Measurements from ENCODE around the gene PLIN3.

The PLIN3 gene

GRCh38 chr19:4911786-4912672 lies 44.6 kb upstream of the PLIN3 start:
- Histone ChIP-seq H4K5ac (ENCODE audit: low read length) (no peak overlapping the region), H3K9ac (ENCODE audit: low read length) (peak overlapping the region; percentile 76), H3K4me3 (ENCODE audit: low read length) (no peak overlapping the region), H3K23ac (ENCODE audit: low read length) (no peak overlapping the region), H2BK120ac (ENCODE audit: low read depth, low read length) (no peak overlapping the region), H3K4ac (ENCODE audit: low read depth, low read length) (no peak overlapping the region), H3K4me2 (ENCODE audit: low read length) (peak overlapping the region; percentile 17), H2AK5ac (ENCODE audit: low read length) (no peak overlapping the region), H2BK5ac (ENCODE audit: low read length) (no peak overlapping the region), H3K56ac (ENCODE audit: low read length) (peak overlapping the region; percentile 91), H3K79me1 (ENCODE audit: low read length) (peaks cover 27% of the 10 kb centered on the region), H3K27ac (ENCODE audit: low read depth, low read length) (no peak overlapping the region), H4K8ac (ENCODE audit: low read depth, low read length) (no peak overlapping the region), H3K4me1 (ENCODE audit: control insufficient read depth, low read depth, low read length) (no peaks in the 10 kb centered on the region), H3K18ac (ENCODE audit: low read length) (peak overlapping the region; percentile 3), H3K27me3 (ENCODE audit: insufficient read depth, low read length, poor library complexity) (no peaks in the 10 kb centered on the region), H2BK15ac (replicated peaks; ENCODE audit: low read depth) (no peak overlapping the region), H3K36me3 (ENCODE audit: control insufficient read depth, insufficient read depth, low read length) (peaks cover 4% of the 10 kb centered on the region), H3K79me2 (ENCODE audit: control insufficient read depth, insufficient read depth, low read length) (peaks cover 58% of the 10 kb centered on the region)
- peak; percentile 86 for DNase-seq
- no CpG with 5 or more reads among the region's 29 CpGs for WGBS (ENCODE audit: extremely low coverage, insufficient coverage, low lambda C conversion rate)

GRCh38 chr19:4911314-4911713 lies 43.8 kb upstream of the PLIN3 start:
- no peak overlapping the region for H3K27ac ChIP-seq (ENCODE audit: low read depth, low read length)
- H3K36me3 ChIP-seq (ENCODE audit: control insufficient read depth, insufficient read depth, low read length) = peaks cover 4% of the 10 kb centered on the region
- H3K9ac ChIP-seq (ENCODE audit: low read length) = peak overlapping the region; percentile 76
- no peaks in the 10 kb centered on the region for H3K27me3 ChIP-seq (ENCODE audit: insufficient read depth, low read length, poor library complexity)
- no peak overlapping the region for H3K4ac ChIP-seq (ENCODE audit: low read depth, low read length)
- H2BK15ac ChIP-seq (replicated peaks; ENCODE audit: low read depth) = no peak overlapping the region
- H4K5ac ChIP-seq (ENCODE audit: low read length) = no peak overlapping the region
- H2AK5ac ChIP-seq (ENCODE audit: low read length) = no peak overlapping the region
- H4K8ac ChIP-seq (ENCODE audit: low read depth, low read length) = no peak overlapping the region
- DNase-seq = no peak
- no CpG with 5 or more reads among the region's 15 CpGs for WGBS (ENCODE audit: extremely low coverage, insufficient coverage, low lambda C conversion rate)
- peaks cover 52% of the 10 kb centered on the region for H3K79me2 ChIP-seq (ENCODE audit: control insufficient read depth, insufficient read depth, low read length)
- no peak overlapping the region for H3K23ac ChIP-seq (ENCODE audit: low read length)
- H3K4me1 ChIP-seq (ENCODE audit: control insufficient read depth, low read depth, low read length) = no peaks in the 10 kb centered on the region
- peak overlapping the region; percentile 91 for H3K56ac ChIP-seq (ENCODE audit: low read length)
- H3K79me1 ChIP-seq (ENCODE audit: low read length) = peaks cover 23% of the 10 kb centered on the region
- peak overlapping the region; percentile 3 for H3K18ac ChIP-seq (ENCODE audit: low read length)
- H3K4me3 ChIP-seq (ENCODE audit: low read length) = no peak overlapping the region
- no peak overlapping the region for H2BK120ac ChIP-seq (ENCODE audit: low read depth, low read length)
- H3K4me2 ChIP-seq (ENCODE audit: low read length) = peak overlapping the region; percentile 17
- H2BK5ac ChIP-seq (ENCODE audit: low read length) = no peak overlapping the region

GRCh38 chr19:4910594-4911281 lies 43.3 kb upstream of the PLIN3 start:
- no peak overlapping the region for H4K8ac ChIP-seq (ENCODE audit: low read depth, low read length)
- H3K27ac ChIP-seq (ENCODE audit: low read depth, low read length) = no peak overlapping the region

GRCh38 chr19:4909897-4910593 lies 42.6 kb upstream of the PLIN3 start:
- no CpG with 5 or more reads among the region's 85 CpGs for WGBS (ENCODE audit: extremely low coverage, insufficient coverage, low lambda C conversion rate)
- no peak overlapping the region for H2BK15ac ChIP-seq (replicated peaks; ENCODE audit: low read depth)

More at GRCh38 chr19:4910594-4911281, 43.3 kb upstream of the PLIN3 start:
- H3K56ac ChIP-seq (ENCODE audit: low read length) = peak overlapping the region; percentile 91
- DNase-seq = peak; percentile 22
- H3K4me1 ChIP-seq (ENCODE audit: control insufficient read depth, low read depth, low read length) = no peaks in the 10 kb centered on the region
- H3K4ac ChIP-seq (ENCODE audit: low read depth, low read length) = peak overlapping the region; percentile 75
- no CpG with 5 or more reads among the region's 23 CpGs for WGBS (ENCODE audit: extremely low coverage, insufficient coverage, low lambda C conversion rate)
- H2AK5ac ChIP-seq (ENCODE audit: low read length) = no peak overlapping the region
- H3K27me3 ChIP-seq (ENCODE audit: insufficient read depth, low read length, poor library complexity) = no peaks in the 10 kb centered on the region
- H2BK15ac ChIP-seq (replicated peaks; ENCODE audit: low read depth) = no peak overlapping the region
- H3K9ac ChIP-seq (ENCODE audit: low read length) = peak overlapping the region; percentile 76
- no peak overlapping the region for H4K5ac ChIP-seq (ENCODE audit: low read length)
- peaks cover 46% of the 10 kb centered on the region for H3K79me2 ChIP-seq (ENCODE audit: control insufficient read depth, insufficient read depth, low read length)
- no peak overlapping the region for H2BK120ac ChIP-seq (ENCODE audit: low read depth, low read length)
- peak overlapping the region; percentile 79 for H3K4me2 ChIP-seq (ENCODE audit: low read length)
- peaks cover 4% of the 10 kb centered on the region for H3K36me3 ChIP-seq (ENCODE audit: control insufficient read depth, insufficient read depth, low read length)
- no peak overlapping the region for H2BK5ac ChIP-seq (ENCODE audit: low read length)
- H3K23ac ChIP-seq (ENCODE audit: low read length) = no peak overlapping the region
- H3K18ac ChIP-seq (ENCODE audit: low read length) = no peak overlapping the region
- peaks cover 22% of the 10 kb centered on the region for H3K79me1 ChIP-seq (ENCODE audit: low read length)
- peak overlapping the region; percentile 59 for H3K4me3 ChIP-seq (ENCODE audit: low read length)

GRCh38 chr19:4909156-4909896 lies 41.9 kb upstream of the PLIN3 start, which contains the start of gene UHRF1:
TSS of gene UHRF1 (plus strand) at chr19:4909501. CDS start at chr19:4910886, 1,385 bp downstream.
- H3K9ac ChIP-seq (ENCODE audit: low read length) = peak within 1 kb of the TSS; percentile 78
- peaks cover 34% of the 10 kb centered on the region for H3K79me2 ChIP-seq (ENCODE audit: control insufficient read depth, insufficient read depth, low read length)
- H2AK5ac ChIP-seq (ENCODE audit: low read length) = no peak within 1 kb of the TSS
- peak within 1 kb of the TSS; percentile 94 for H3K56ac ChIP-seq (ENCODE audit: low read length)
- H2BK5ac ChIP-seq (ENCODE audit: low read length) = no peak within 1 kb of the TSS
- peaks cover 2% of the 10 kb centered on the region for H3K36me3 ChIP-seq (ENCODE audit: control insufficient read depth, insufficient read depth, low read length)
- H3K18ac ChIP-seq (ENCODE audit: low read length) = peak within 1 kb of the TSS; percentile 46
- no peak within 1 kb of the TSS for H2BK15ac ChIP-seq (replicated peaks; ENCODE audit: low read depth)
- H3K27me3 ChIP-seq (ENCODE audit: insufficient read depth, low read length, poor library complexity) = no peaks in the 10 kb centered on the region
- H3K4me3 ChIP-seq (ENCODE audit: low read length) = peak within 1 kb of the TSS; percentile 60
- peak within 1 kb of the TSS; percentile 79 for H3K4me2 ChIP-seq (ENCODE audit: low read length)
- H4K5ac ChIP-seq (ENCODE audit: low read length) = no peak within 1 kb of the TSS
- WGBS (ENCODE audit: extremely low coverage, insufficient coverage, low lambda C conversion rate) = no CpG with 5 or more reads among the region's 89 CpGs
- H4K8ac ChIP-seq (ENCODE audit: low read depth, low read length) = no peak within 1 kb of the TSS
- H3K4ac ChIP-seq (ENCODE audit: low read depth, low read length) = peak within 1 kb of the TSS; percentile 75
- H3K79me1 ChIP-seq (ENCODE audit: low read length) = peaks cover 16% of the 10 kb centered on the region
- H3K27ac ChIP-seq (ENCODE audit: low read depth, low read length) = peak within 1 kb of the TSS; percentile 47
- peak; percentile 40 for DNase-seq
- H3K23ac ChIP-seq (ENCODE audit: low read length) = no peak within 1 kb of the TSS
- no peak within 1 kb of the TSS for H2BK120ac ChIP-seq (ENCODE audit: low read depth, low read length)
- no peaks in the 10 kb centered on the region for H3K4me1 ChIP-seq (ENCODE audit: control insufficient read depth, low read depth, low read length)

More at GRCh38 chr19:4909897-4910593, 42.6 kb upstream of the PLIN3 start:
- Histone ChIP-seq H3K27me3 (ENCODE audit: insufficient read depth, low read length, poor library complexity) (no peaks in the 10 kb centered on the region), H3K56ac (ENCODE audit: low read length) (peak overlapping the region; percentile 94), H2BK120ac (ENCODE audit: low read depth, low read length) (no peak overlapping the region), H3K79me1 (ENCODE audit: low read length) (peaks cover 20% of the 10 kb centered on the region), H3K18ac (ENCODE audit: low read length) (peak overlapping the region; percentile 46), H3K23ac (ENCODE audit: low read length) (no peak overlapping the region), H4K5ac (ENCODE audit: low read length) (no peak overlapping the region), H3K27ac (ENCODE audit: low read depth, low read length) (no peak overlapping the region), H3K4me2 (ENCODE audit: low read length) (peak overlapping the region; percentile 79), H3K9ac (ENCODE audit: low read length) (peak overlapping the region; percentile 78), H2AK5ac (ENCODE audit: low read length) (no peak overlapping the region), H2BK5ac (ENCODE audit: low read length) (no peak overlapping the region), H3K79me2 (ENCODE audit: control insufficient read depth, insufficient read depth, low read length) (peaks cover 41% of the 10 kb centered on the region), H4K8ac (ENCODE audit: low read depth, low read length) (no peak overlapping the region), H3K4me3 (ENCODE audit: low read length) (peak overlapping the region; percentile 59), H3K4ac (ENCODE audit: low read depth, low read length) (peak overlapping the region; percentile 75), H3K36me3 (ENCODE audit: control insufficient read depth, insufficient read depth, low read length) (peaks cover 4% of the 10 kb centered on the region), H3K4me1 (ENCODE audit: control insufficient read depth, low read depth, low read length) (no peaks in the 10 kb centered on the region)
- peak; percentile 92 for DNase-seq
